Measurements from ENCODE around the gene MRPL16. TPM values are rescaled to one million over a fixed set of nuclear protein-coding genes. Genes with fewer than 3 reads are reported as not detected.
"Not testable (repeated sequence)": the region's sequence is repeated elsewhere in the genome, so short reads cannot be mapped to it uniquely, and the experiment has no call there.

MRPL16 gene
- 10 to 100 TPM; 41.9 to 52.6 (median 44.9) TPM for total RNA-seq
- 10 to 100 TPM; 63.7 to 79.5 (median 75.7) TPM for polyA plus RNA-seq

DNA sequence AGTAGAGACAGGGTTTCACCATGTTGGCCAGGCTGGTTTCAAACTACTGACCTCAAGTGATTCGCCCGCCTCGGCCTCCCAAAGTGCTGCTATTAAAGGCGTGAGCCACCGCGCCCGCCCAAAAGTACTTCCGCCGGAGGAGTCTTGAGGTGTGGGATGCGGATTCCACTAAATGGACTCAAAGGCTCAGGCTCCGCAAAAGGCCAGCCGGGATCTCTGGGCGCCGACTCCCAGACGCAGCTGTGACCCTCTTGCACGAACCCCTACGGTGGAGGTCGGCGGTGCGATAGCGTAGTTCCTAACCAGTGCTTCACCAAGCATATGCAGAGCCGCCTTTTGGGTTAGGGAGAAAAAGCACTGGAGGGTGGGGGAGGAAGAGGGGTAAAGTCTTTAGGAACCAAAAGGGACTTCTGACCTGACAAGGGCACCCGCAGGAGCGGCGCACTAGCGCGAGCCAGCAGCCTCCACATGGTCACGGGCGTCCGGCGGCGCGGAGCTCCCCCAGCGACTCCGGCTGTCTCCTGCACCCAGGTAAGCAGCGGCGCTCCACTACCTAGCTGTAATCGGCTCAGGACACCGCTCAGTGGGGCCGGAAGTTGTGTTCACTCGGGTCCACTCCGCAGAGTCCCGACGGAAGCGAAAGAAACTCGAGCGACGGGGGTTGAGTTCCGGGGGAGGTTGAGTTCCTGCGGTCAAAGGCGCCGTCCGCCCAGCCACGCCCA lies at the start of gene MRPL16:
Gene MRPL16, minus strand, starts transcription at position 590 of the 722 bp plus-strand sequence. Its CDS starts 120 bp downstream, at position 470.
- TF ChIP-seq POLR2AphosphoS5 (IDR thresholded peaks at IDR 0.05) (peak in 3 of 4 donors; percentile 32 to 69 (median 54)), EP300 (IDR thresholded peaks at IDR 0.05) (no peak)
- TF ChIP-seq, protein P1, sequence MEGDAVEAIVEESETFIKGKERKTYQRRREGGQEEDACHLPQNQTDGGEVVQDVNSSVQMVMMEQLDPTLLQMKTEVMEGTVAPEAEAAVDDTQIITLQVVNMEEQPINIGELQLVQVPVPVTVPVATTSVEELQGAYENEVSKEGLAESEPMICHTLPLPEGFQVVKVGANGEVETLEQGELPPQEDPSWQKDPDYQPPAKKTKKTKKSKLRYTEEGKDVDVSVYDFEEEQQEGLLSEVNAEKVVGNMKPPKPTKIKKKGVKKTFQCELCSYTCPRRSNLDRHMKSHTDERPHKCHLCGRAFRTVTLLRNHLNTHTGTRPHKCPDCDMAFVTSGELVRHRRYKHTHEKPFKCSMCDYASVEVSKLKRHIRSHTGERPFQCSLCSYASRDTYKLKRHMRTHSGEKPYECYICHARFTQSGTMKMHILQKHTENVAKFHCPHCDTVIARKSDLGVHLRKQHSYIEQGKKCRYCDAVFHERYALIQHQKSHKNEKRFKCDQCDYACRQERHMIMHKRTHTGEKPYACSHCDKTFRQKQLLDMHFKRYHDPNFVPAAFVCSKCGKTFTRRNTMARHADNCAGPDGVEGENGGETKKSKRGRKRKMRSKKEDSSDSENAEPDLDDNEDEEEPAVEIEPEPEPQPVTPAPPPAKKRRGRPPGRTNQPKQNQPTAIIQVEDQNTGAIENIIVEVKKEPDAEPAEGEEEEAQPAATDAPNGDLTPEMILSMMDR (IDR thresholded peaks at IDR 0.05): peak in 1 of 4 experiments; percentile 14

DNA sequence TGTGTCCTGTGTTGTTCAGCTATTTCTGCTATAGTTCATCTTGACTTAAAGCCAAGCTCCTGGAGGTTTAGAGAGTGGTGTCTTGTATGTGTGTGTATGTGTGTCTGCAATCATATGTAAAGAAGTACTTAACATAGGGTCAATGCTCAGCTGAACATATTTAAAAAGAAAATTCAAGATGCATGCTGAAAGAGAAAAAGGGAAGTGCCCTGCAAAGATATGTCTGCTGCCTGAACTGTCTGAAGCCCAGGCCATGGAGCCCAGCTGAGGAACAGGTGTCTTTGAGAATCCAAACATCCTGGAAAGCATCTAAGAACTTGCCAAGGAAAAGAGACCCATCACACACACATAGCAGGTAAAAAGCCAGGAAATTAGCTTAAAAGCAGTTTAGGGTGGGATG lies 49.1 kb upstream of the MRPL16 start:
- H3K4me1 ChIP-seq: no peaks in the 10 kb centered on the region
- no peaks in the 10 kb centered on the region for H3K36me3 ChIP-seq
- DNase-seq: no peak
- no peak overlapping the region for H3K4me3 ChIP-seq
- TF ChIP-seq POLR2A (IDR thresholded peaks at IDR 0.05): no peak
- no peak for TF ChIP-seq POLR2AphosphoS5 (IDR thresholded peaks at IDR 0.05)
- no peak for TF ChIP-seq EP300 (IDR thresholded peaks at IDR 0.05)
- TF ChIP-seq, protein P1 (IDR thresholded peaks at IDR 0.05): no peak
- H3K27me3 ChIP-seq: no peaks in the 10 kb centered on the region
- no peak overlapping the region for H3K27ac ChIP-seq
- no peaks in the 10 kb centered on the region for H3K9me3 ChIP-seq
- intact Hi-C loops (cut with DNase I): no loop called here

More for the DNA sequence above, at the start of gene MRPL16:
- H3K4me1 ChIP-seq: peaks cover 0 to 18% (median 13%) of the 10 kb centered on the region in 4 donors
- intact Hi-C loops (cut with DNase I): loop anchor here (2.0 kb wide), 1 partner anchor 56 kb away; the partner anchor contains the start of gene STX3
- no peaks in the 10 kb centered on the region for H3K27me3 ChIP-seq
- H3K9me3 ChIP-seq: no peaks in the 10 kb centered on the region
- peak within 1 kb of the TSS; percentile 83 to 88 (median 86) for H3K27ac ChIP-seq
- H3K36me3 ChIP-seq: peaks cover 11 to 37% (median 17%) of the 10 kb centered on the region in 4 donors
- DNase-seq: peak; percentile 92
- peak within 1 kb of the TSS; percentile 81 to 97 (median 94) for H3K4me3 ChIP-seq
- 0% methylated on average over 54 of the region's 54 CpGs for WGBS, 2 donors

DNA sequence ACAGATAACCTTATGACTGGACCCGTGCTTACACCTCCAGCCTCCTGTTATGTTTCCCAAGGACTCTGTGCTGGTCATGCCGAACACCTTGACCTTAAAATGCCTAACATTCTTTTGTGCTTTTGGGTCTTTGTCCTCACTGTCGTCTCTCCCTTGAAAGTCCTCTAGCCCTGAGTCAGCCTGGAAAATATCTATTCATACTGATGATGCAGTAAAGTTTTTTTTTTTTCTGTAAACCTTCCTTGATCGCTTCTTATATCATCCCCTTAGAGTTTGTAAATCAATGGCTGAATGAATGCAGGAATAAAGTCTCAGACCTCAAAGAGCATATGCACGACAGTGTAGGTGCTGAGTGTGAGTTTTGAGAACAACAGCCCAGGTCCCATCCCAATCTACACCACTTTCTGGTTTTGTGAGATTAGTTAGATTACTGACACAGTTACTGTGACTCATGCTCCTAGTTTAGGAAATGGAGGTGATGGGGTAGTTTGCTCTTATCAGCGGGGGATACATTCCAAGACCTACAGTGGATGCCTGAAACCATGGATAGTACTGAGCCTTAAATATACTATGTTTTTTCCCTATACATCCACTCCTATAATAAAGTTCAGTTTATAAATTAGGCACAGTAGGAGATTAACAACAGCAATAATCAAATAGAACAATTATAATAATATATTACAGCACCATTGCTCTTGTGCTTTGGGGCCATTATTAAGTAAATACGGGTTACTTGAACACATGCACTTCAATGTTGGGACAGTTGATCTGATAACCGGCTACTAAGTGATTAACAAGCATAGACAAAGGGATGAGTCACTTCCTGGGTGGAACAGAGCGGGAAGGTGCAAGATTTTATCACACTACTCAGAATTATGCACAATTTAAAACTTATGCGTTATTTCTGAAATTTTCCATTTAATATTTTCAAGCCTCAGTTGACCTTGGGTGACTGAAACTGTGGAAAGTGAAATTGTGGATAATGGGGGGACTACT lies 47.2 kb upstream of the MRPL16 start:
- 77 to 80% methylated on average over 10 of the region's 10 CpGs for WGBS, 2 donors
- Histone ChIP-seq H3K27ac (no peak overlapping the region), H3K27me3 (no peaks in the 10 kb centered on the region), H3K9me3 (no peaks in the 10 kb centered on the region), H3K36me3 (no peaks in the 10 kb centered on the region), H3K4me3 (no peak overlapping the region), H3K4me1 (no peaks in the 10 kb centered on the region)
- TF ChIP-seq POLR2AphosphoS5 (IDR thresholded peaks at IDR 0.05) (no peak), POLR2A (IDR thresholded peaks at IDR 0.05) (no peak), EP300 (IDR thresholded peaks at IDR 0.05) (no peak)
- TF ChIP-seq, protein P1 (IDR thresholded peaks at IDR 0.05): no peak
- intact Hi-C loops (cut with DNase I): no loop called here
- DNase-seq: no peak

DNA sequence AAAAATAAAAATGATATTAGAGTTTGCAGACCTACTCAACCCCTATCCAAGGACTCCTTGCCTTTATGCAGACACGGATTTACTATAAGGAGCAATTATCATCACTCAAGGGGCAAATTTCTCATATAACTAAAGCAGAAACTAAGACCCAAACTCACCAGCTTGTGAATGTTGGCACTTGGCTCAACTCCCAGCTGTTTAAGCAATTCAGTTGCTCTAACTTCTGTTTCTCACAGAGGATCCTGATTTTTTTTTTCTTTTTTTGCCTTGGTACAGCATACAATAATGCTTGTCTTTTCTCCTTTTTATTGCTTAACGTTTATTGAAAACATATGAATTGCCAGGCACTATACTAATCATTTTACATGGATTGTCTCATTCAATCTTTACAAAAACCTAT lies 44.3 kb upstream of the MRPL16 start:
- no peaks in the 10 kb centered on the region for H3K4me1 ChIP-seq
- WGBS, 2 donors: 14 to 61% methylated on average over 2 of the region's 2 CpGs
- H3K36me3 ChIP-seq: no peaks in the 10 kb centered on the region
- no peak overlapping the region for H3K4me3 ChIP-seq
- no peaks in the 10 kb centered on the region for H3K27me3 ChIP-seq
- H3K9me3 ChIP-seq: no peaks in the 10 kb centered on the region
- intact Hi-C loops (cut with DNase I): no loop called here
- no peak overlapping the region for H3K27ac ChIP-seq
- TF ChIP-seq, protein P1 (IDR thresholded peaks at IDR 0.05): no peak
- TF ChIP-seq POLR2AphosphoS5 (IDR thresholded peaks at IDR 0.05): no peak
- no peak for TF ChIP-seq POLR2A (IDR thresholded peaks at IDR 0.05)
- TF ChIP-seq EP300 (IDR thresholded peaks at IDR 0.05): no peak
- no peak for DNase-seq

DNA sequence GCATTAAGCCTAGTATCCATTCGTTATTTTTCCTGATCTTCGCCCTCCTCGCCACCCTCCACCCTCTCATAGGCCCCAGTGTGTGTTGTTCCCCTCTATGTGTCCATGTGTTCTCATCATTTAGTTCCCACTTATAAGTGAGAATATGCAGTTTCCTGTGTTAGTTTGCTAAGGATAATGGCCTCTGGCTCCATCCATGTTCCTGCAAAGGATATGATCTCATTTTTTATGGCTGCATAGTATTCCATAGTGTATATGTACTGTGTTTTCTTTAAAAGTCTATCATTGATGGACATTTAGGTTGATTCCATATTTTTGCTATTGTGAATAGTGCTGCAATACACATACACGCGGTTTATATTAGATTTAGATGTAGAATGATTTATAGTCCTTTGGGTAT lies 40.8 kb upstream of the MRPL16 start:
- DNase-seq; H3K27ac ChIP-seq; H3K4me1 ChIP-seq; H3K4me3 ChIP-seq; H3K9me3 ChIP-seq; intact Hi-C loops (cut with DNase I); H3K27me3 ChIP-seq; H3K36me3 ChIP-seq: not testable (repeated sequence)
- WGBS, 2 donors: 94 to 96% methylated on average over 5 of the region's 5 CpGs

DNA sequence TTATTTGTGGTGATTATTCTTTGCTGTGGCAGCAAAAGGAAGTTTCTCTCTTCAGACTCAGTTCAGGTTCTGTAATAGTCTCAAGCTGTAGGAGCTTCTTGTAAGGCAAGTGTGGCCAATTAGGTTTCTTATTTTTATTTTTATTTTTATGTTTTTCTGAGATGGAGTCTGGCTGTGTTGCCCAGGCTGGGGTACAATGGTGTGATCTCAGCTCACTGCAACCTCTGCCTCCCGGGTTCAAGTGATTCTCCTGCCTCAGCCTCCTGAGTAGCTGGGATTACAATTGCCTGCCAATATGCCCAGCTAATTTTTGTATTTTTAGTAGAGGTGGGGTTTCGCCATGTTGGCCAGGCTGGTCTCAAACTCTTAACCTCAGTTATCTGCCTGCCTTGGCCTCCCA lies 39.0 kb upstream of the MRPL16 start:
- H3K36me3 ChIP-seq; H3K4me3 ChIP-seq; H3K27me3 ChIP-seq; H3K4me1 ChIP-seq; H3K9me3 ChIP-seq; DNase-seq; intact Hi-C loops (cut with DNase I); H3K27ac ChIP-seq: not testable (repeated sequence)
- 83 to 89% methylated on average over 2 of the region's 2 CpGs for WGBS, 2 donors
